NB4 (cell line): Measurements from ENCODE around the gene SVIP.

Experiments
- DNase-seq: peaks from one replicate; pipeline ENCODE4 v3.0.0; 2010; ENCODE audit warnings: low read depth
- H3K4me3 ChIP-seq: one replicate; pipeline ENCODE4 v1.5.1; 2011; ENCODE audit warnings: mild to moderate bottlenecking, low read depth, low read length, moderate library complexity
- CTCF ChIP-seq: IDR thresholded peaks from one replicate; pipeline ENCODE4 v1.5.1; 2012; ENCODE audit warnings: low read depth, low read length
- MAX ChIP-seq: IDR thresholded peaks from 2 replicates; pipeline ENCODE4 v1.6.1; 2011; ENCODE audit warnings: low read depth, low read length
- MYC ChIP-seq: IDR thresholded peaks from 2 replicates; pipeline ENCODE4 v1.6.1; 2011; ENCODE audit warnings: low read depth, low read length
- POLR2A ChIP-seq: IDR thresholded peaks from 2 replicates; pipeline ENCODE4 v1.6.1; 2011; ENCODE audit warnings: mild to moderate bottlenecking; ENCODE audit not compliant: insufficient read length; ENCODE audit errors: extremely low read depth

The SVIP gene

GRCh38 chr11:22807855-22808570 is 21.6 kb downstream of the SVIP start:
- no peak for DNase-seq
- no peak overlapping the region for H3K4me3 ChIP-seq

GRCh38 chr11:22807391-22807790 is 22.2 kb downstream of the SVIP start:
- DNase-seq = no peak
- TF ChIP-seq MYC (no peak), MAX (no peak)
- H3K4me3 ChIP-seq = no peak overlapping the region

More at GRCh38 chr11:22807855-22808570, 21.6 kb downstream of the SVIP start:
- TF ChIP-seq MAX = no peak
- no peak for TF ChIP-seq MYC
- no peak for TF ChIP-seq CTCF
- TF ChIP-seq POLR2A = no peak

- no peak overlapping the region for H3K4me3 ChIP-seq
- DNase-seq = no peak
- no peak for TF ChIP-seq CTCF
- no peak for TF ChIP-seq MYC
- no peak for TF ChIP-seq POLR2A
- no peak for TF ChIP-seq MAX
Measured at GRCh38 chr11:22802861-22803260, 26.7 kb downstream of the SVIP start.

- TF ChIP-seq MYC (no peak), MAX (no peak), POLR2A (no peak), CTCF (no peak)
Measured at GRCh38 chr11:22800482-22800881, 29.1 kb downstream of the SVIP start.

GRCh38 chr11:22798901-22799300 is 30.7 kb downstream of the SVIP start:
- no peak overlapping the region for H3K4me3 ChIP-seq
- TF ChIP-seq MAX = no peak
- TF ChIP-seq MYC = no peak
- no peak for TF ChIP-seq CTCF
- no peak for TF ChIP-seq POLR2A
- DNase-seq = no peak

More at GRCh38 chr11:22800482-22800881, 29.1 kb downstream of the SVIP start:
- DNase-seq = no peak
- H3K4me3 ChIP-seq = no peak overlapping the region

- TF ChIP-seq MAX (no peak), CTCF (no peak), MYC (no peak), POLR2A (no peak)
- no peak overlapping the region for H3K4me3 ChIP-seq
- DNase-seq = no peak
Measured at GRCh38 chr11:22797047-22797446, 32.6 kb downstream of the SVIP start.
